ENCODE results near the gene CCNY. TPM values are rescaled to one million over a fixed set of nuclear protein-coding genes. Genes with fewer than 3 reads are reported as not detected.

Gene CCNY
- total RNA-seq, 2 experiments from 2014 or later: 37.0 to 55.8 TPM

DNA sequence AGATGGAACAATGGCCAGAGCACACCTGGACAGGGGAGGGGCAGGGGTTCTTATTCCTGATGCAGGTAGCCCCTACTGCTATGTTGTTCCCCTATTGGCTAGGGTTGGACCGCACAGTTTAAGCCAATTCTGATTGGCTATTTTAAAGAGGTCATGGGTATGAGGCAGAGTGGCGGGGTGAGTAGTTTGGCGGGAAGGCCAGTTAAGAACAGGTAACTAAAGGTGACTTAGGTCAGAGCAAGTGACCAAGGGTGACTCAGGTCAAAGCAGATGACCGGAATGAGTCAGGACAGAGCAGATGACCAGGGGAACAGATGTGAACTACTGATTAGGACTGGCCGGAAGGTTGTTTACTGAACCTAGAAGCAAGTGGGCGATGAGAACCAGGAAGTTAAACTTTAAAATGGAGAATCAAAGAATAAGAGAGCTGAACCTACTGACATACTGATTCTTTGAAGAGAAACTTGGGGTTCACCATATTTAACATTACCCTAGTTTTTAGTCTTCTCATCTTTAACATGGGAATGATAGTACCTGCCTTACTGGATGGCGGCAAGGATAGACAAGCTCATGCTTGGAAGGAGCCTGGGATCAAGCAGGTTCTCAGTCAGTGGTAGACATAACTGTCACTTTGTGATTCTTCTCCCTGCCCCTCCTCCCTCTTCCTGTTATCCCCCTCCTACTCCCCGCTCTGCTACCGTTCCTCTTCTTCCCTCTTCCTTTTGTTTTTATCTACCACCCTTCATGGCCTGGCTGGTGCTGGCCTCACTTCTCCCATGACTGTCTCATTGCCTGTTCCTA, 55.0 kb downstream of the CCNY start:
- Histone ChIP-seq H3K36me3 (ENCODE audit: insufficient read depth, low read length) (no peaks in the 10 kb centered on the region; the same call in 1 of the 2 replicates), H3K4me1 (ENCODE audit: insufficient read depth, low read length, poor library complexity, severe bottlenecking) (peaks cover 13% of the 10 kb centered on the region), H3K27ac (ENCODE audit: low read depth, low read length, poor library complexity, severe bottlenecking) (no peak overlapping the region), H3K79me2 (ENCODE audit: insufficient read depth, low read depth, low read length) (peaks cover 5% of the 10 kb centered on the region; the same call in 1 of the 2 replicates), H3K4me2 (ENCODE audit: low read length) (no peak overlapping the region), H3K4me3 (ENCODE audit: low read depth, low read length, poor library complexity, severe bottlenecking) (no peak overlapping the region), H2AFZ (ENCODE audit: low read length) (no peak overlapping the region), H3K9me2 (ENCODE audit: insufficient read depth, low read length) (no peaks in the 10 kb centered on the region), H4K20me1 (ENCODE audit: insufficient read depth, low read length) (no peaks in the 10 kb centered on the region; the same call in 1 of the 2 replicates), H3K9me3 (ENCODE audit: low read length) (peaks cover 8% of the 10 kb centered on the region; the same call in 1 of the 2 replicates)
- no peak for DNase-seq (ENCODE audit: low spot score)
- ChIA-PET CTCF (ENCODE audit: unreplicated experiment) (no interaction called here), POLR2A (interaction anchor here (0.7 kb wide), 1 partner anchor 8 kb away, joined by 3 read pairs; no protein-coding TSS in a partner anchor)
- no peak for TF ChIP-seq EZH2phosphoT487 (IDR thresholded peaks at IDR 0.05; ENCODE audit: borderline replicate concordance, low read depth, low read length)
- TF ChIP-seq, protein P1, sequence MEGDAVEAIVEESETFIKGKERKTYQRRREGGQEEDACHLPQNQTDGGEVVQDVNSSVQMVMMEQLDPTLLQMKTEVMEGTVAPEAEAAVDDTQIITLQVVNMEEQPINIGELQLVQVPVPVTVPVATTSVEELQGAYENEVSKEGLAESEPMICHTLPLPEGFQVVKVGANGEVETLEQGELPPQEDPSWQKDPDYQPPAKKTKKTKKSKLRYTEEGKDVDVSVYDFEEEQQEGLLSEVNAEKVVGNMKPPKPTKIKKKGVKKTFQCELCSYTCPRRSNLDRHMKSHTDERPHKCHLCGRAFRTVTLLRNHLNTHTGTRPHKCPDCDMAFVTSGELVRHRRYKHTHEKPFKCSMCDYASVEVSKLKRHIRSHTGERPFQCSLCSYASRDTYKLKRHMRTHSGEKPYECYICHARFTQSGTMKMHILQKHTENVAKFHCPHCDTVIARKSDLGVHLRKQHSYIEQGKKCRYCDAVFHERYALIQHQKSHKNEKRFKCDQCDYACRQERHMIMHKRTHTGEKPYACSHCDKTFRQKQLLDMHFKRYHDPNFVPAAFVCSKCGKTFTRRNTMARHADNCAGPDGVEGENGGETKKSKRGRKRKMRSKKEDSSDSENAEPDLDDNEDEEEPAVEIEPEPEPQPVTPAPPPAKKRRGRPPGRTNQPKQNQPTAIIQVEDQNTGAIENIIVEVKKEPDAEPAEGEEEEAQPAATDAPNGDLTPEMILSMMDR (conservative IDR thresholded peaks at IDR 0.05; ENCODE audit: low read length): no peak
- no TSS peak for BruUV-seq (replicated peaks)
- intact Hi-C loops (cut with micrococcal nuclease; ENCODE audit: unreplicated experiment): no loop called here

DNA sequence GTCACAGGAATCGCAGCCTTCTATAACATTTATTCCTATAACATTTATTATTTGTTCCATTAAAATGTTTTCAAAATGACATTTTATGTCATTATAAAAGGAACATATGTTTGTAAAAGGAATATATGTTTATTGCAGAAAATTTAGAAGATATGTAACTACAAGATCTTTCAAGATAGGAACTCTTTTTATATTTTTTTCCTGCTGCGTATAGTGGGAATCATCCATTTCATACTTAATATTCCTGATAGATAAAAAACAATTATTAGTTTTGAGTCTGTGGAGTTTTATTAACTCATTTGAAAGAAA, 55.6 kb downstream of the CCNY start:
- H3K4me1 ChIP-seq (ENCODE audit: insufficient read depth, low read length, poor library complexity, severe bottlenecking): peaks cover 9% of the 10 kb centered on the region
- POLR2A ChIA-PET: interaction anchor here (0.7 to 1.2 kb wide), 3 partner anchors 9 to 113 kb away, joined by 3 read pairs; no protein-coding TSS in a partner anchor
- no peak for DNase-seq (ENCODE audit: low spot score)
- H3K36me3 ChIP-seq (ENCODE audit: insufficient read depth, low read length): no peaks in the 10 kb centered on the region; the same call in 1 of the 2 replicates
- H2AFZ ChIP-seq (ENCODE audit: low read length): no peak overlapping the region
- H3K4me3 ChIP-seq (ENCODE audit: low read depth, low read length, poor library complexity, severe bottlenecking): no peak overlapping the region
- no peaks in the 10 kb centered on the region; the same call in 1 of the 2 replicates for H4K20me1 ChIP-seq (ENCODE audit: insufficient read depth, low read length)
- no peak overlapping the region for H3K4me2 ChIP-seq (ENCODE audit: low read length)
- CTCF ChIA-PET (ENCODE audit: unreplicated experiment): no interaction called here
- no TSS peak for BruUV-seq (replicated peaks)
- peaks cover 8% of the 10 kb centered on the region; the same call in 1 of the 2 replicates for H3K9me3 ChIP-seq (ENCODE audit: low read length)
- H3K79me2 ChIP-seq (ENCODE audit: insufficient read depth, low read depth, low read length): peaks cover 5% of the 10 kb centered on the region; the same call in 1 of the 2 replicates
- no peaks in the 10 kb centered on the region for H3K9me2 ChIP-seq (ENCODE audit: insufficient read depth, low read length)
- intact Hi-C loops (cut with micrococcal nuclease; ENCODE audit: unreplicated experiment): no loop called here
- TF ChIP-seq, protein P1 (conservative IDR thresholded peaks at IDR 0.05; ENCODE audit: low read length): no peak
- TF ChIP-seq EZH2phosphoT487 (IDR thresholded peaks at IDR 0.05; ENCODE audit: borderline replicate concordance, low read depth, low read length): no peak
- H3K27ac ChIP-seq (ENCODE audit: low read depth, low read length, poor library complexity, severe bottlenecking): no peak overlapping the region

Measured in OCI-LY7 (cell line).